Measurements from ENCODE around the gene ANXA6.

The ANXA6 gene

DNA sequence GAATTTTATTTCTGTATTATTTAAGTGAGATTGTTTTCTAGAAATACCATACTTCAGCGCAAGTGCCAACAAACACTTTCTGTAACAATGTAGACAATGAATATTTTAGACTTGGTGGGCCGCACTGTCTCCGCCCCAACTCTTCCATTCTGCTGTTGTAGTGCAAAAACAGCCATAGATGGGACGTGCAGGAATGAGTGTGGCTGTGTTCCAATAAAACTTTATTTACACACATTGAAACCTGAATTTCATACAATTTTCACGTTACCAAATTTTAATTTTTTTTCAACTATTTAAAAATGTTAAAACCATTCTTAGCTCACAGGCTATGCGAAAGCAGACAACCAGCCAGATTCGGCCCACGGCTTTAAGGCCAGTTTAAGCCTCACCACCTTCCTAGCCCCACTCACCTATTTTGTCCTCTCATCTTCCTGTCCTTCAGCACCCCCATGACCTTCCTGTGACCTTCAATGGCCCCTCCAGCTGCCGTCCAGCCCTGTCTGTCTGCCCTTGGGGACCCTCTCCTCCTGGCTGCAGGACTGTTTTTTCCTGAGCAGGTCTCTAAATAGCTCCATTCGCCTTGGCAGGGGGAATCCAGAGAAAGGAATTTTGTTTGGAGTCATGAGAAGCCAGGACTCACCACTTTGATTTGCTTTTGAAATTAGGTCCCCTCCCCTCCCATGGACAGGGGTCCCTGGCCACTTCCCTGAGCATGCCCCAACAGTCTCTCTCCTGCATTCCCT is 11.2 kb upstream of the ANXA6 start:
- peaks cover 7% of the 10 kb centered on the region for H3K36me3 Mint-ChIP-seq
- H3K27ac Mint-ChIP-seq: peak overlapping the region; percentile 83
- no peak overlapping the region for H3K4me3 Mint-ChIP-seq
- peaks cover 29% of the 10 kb centered on the region for H3K4me1 Mint-ChIP-seq
- H3K9me3 Mint-ChIP-seq: no peaks in the 10 kb centered on the region
- no peak for DNase-seq (ENCODE audit: low spot score in 2 of 2)
- ATAC-seq: no peak

DNA sequence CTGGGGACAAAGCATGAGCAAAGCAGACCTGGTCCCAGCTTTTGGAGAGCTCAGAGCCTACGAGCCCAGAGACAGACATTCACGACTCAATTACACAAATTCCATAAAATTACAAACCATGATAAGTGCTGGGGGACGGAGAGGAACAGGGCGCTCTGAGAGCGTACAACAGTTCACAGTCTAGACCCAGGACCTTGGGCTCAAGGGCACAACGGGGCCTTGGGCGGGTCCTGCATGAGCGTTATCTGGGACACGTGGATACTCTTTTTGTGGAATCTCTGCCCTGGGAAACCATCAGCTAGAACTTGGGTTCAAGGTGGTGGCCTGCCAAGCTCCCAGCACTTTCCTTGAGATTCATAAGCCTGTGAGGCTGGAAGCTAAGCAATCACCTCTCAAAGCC is 9.4 kb upstream of the ANXA6 start:
- ATAC-seq (no peak), DNase-seq (ENCODE audit: low spot score in 2 of 2) (no peak)
- Mint-ChIP-seq H3K27ac (no peak overlapping the region), H3K36me3 (peaks cover 7% of the 10 kb centered on the region), H3K4me3 (no peak overlapping the region), H3K4me1 (peaks cover 29% of the 10 kb centered on the region), H3K9me3 (no peaks in the 10 kb centered on the region)

DNA sequence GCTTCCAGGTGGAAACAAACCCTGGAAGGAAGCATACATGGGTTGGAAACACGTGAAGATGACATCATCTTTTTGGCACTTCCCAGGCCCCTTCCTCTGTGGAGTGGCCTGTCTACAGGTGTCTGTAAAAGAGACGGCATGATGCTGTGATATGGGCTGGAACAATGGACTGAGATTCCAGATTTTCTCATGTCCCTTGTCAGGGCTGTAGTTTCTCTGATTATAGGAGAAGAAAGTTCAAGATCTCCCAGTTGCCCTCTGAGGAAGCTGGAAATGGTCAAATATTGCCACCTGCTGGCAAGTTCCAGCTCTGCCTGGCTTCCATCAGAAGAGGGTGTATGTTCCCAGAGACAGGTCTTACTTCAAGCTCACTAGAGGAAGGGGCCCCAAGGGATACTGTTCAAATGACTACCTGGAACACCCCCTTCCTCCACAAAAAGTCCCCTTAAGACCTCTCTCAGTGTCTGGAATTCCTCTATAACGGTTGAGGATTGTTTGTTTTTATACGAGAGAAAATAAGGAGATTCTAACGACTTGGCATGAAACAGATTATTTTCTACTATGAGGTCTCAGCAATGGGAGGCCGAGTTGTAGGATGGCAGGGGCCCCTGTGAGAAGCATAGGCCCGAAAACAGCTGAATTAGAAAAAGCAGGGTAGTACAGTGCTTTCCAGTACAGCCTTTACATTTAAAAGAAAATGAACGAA is 7.3 kb upstream of the ANXA6 start:
- peak; percentile 97 for ATAC-seq
- H3K36me3 Mint-ChIP-seq: peaks cover 7% of the 10 kb centered on the region
- no peak overlapping the region for H3K4me3 Mint-ChIP-seq
- peaks cover 20% of the 10 kb centered on the region for H3K4me1 Mint-ChIP-seq
- H3K9me3 Mint-ChIP-seq: no peaks in the 10 kb centered on the region
- peak overlapping the region; percentile 60 for H3K27ac Mint-ChIP-seq
- peak; percentile 63 to 89 for DNase-seq (ENCODE audit: low spot score in 2 of 2)

DNA sequence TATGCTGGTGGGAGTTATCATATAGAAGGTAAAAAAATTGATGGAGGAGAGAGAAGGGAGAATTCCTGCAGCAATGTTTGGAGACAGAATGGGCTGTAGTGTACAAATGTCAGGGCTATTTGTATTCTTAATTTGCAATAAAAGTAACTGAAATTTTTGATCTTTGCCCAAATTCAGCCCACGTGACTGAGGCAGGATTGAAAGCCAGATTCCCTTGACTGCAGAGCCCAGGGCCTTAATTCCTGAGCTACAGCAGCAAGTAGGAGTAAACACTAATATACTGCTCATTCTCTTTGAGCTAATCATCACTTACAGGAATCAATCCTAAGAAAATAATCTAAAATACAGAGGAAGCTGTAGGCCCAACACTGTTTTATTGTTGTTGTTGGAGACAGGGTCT is 5.2 kb upstream of the ANXA6 start:
- Mint-ChIP-seq H3K4me1 (peaks cover 31% of the 10 kb centered on the region), H3K9me3 (no peaks in the 10 kb centered on the region), H3K27ac (no peak overlapping the region), H3K4me3 (no peak overlapping the region), H3K36me3 (no peaks in the 10 kb centered on the region)
- DNase-seq (ENCODE audit: low spot score in 2 of 2) (no peak), ATAC-seq (no peak)

DNA sequence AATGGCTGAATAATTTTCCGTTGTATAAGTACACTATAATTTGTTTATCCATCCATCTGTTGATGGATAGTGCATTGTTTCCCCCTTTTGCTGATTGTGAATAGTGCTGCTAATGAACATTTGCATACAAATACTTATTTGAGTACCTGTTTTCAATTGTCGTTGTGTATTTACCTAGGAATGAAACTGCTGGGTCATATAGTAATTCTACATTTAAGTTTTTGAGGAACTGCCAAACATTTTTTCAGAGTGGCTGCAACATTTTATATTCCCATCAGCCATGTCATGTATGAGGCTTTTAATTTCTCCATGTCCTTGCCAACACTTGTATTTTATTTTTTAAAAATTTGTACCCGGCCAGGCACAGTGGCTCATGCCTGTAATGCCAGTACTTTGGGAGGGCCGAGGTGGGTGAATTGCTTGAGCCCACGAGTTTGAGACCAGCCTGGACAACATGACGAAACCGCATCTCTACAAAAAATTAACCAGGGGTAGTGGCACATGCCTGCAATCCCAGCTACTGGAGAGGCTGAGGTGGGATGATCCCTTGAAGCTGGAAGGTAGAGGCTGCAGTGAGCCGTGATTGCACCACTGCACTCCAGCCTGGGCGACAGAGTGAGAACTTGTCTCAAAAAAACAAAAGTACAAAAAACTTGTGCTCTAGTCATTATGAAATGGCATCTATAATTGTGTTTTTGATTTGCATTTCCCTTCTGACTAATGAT is 2.2 kb upstream of the ANXA6 start:
- Mint-ChIP-seq H3K36me3 (peaks cover 23% of the 10 kb centered on the region), H3K4me1 (peaks cover 44% of the 10 kb centered on the region), H3K27ac (no peak overlapping the region), H3K9me3 (no peaks in the 10 kb centered on the region), H3K4me3 (peak overlapping the region; percentile 96)
- ATAC-seq (no peak), DNase-seq (ENCODE audit: low spot score in 2 of 2) (no peak)

DNA sequence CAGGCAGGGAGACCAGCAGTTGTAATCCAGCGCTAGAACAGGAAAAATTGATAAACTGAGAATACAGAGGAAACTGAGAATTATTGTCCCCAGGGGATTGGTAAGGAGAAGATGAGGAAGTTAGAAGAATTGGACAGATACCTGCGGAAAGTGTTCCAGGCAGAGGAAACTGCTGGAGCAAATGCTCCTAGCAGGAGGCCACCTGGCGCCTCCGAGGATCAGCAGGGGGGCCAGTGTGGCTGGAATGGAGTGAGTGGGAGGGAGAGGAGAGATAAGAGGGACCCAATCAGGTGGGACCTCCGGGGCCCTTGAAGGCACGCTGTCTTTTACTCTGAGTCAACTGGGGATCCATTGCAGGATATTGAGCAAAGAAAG is 695 bp upstream of the ANXA6 start:
- H3K4me3 Mint-ChIP-seq: peak overlapping the region; percentile 96
- H3K27ac Mint-ChIP-seq: peak overlapping the region; percentile 90
- peaks cover 54% of the 10 kb centered on the region for H3K4me1 Mint-ChIP-seq
- no peaks in the 10 kb centered on the region for H3K9me3 Mint-ChIP-seq
- H3K36me3 Mint-ChIP-seq: peaks cover 37% of the 10 kb centered on the region
- no peak for ATAC-seq
- DNase-seq (ENCODE audit: low spot score in 2 of 2): no peak

DNA sequence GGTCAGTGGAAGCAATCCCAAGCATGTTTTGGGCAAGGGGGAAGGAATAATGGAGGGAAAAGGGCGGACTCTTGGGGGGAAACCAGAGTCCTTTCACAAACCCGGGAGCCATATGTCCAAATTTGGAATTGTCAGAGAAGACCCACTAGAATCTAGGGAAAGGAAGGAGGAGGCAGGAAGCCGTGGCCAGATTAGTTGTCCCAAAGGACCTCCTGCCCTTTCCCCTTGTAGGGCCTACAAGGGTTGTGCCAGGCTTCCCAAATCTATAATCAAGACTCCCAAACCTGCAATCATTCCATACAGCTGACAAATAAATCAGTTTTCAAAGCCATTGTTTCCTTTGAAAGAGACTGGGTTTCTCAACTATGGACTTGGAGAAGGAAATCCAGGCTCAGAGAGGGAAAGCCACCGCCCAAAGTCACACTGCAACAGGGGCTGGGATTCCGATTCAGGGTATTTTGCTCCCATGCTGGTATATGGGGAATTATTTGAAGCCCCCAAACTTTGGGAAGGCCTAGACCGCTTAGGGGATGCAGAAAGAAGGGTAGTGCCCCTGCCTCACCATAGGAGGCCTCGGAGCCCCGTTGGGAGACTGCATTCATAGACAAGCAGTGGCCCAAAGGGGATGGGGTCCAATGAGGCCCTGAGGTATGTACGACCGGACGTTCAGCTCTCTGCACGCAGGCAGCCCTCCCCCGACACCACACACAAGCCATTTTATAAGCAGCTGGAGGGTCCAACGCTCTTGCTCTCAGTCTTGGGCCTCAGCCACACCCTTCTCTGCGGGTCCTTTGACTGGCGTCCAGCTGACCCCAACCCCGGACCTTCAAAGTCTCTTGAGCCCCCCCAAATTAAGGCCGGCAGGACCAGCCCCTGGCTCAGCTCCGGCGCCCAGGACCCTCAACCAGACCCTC is 815 bp downstream of the ANXA6 start:
- DNase-seq (ENCODE audit: low spot score in 2 of 2): peak in 1 of 2 donors; percentile 72
- H3K27ac Mint-ChIP-seq: peak overlapping the region; percentile 90
- ATAC-seq: peak; percentile 33
- H3K36me3 Mint-ChIP-seq: peaks cover 52% of the 10 kb centered on the region
- peak overlapping the region; percentile 96 for H3K4me3 Mint-ChIP-seq
- no peaks in the 10 kb centered on the region for H3K9me3 Mint-ChIP-seq
- H3K4me1 Mint-ChIP-seq: peaks cover 69% of the 10 kb centered on the region

DNA sequence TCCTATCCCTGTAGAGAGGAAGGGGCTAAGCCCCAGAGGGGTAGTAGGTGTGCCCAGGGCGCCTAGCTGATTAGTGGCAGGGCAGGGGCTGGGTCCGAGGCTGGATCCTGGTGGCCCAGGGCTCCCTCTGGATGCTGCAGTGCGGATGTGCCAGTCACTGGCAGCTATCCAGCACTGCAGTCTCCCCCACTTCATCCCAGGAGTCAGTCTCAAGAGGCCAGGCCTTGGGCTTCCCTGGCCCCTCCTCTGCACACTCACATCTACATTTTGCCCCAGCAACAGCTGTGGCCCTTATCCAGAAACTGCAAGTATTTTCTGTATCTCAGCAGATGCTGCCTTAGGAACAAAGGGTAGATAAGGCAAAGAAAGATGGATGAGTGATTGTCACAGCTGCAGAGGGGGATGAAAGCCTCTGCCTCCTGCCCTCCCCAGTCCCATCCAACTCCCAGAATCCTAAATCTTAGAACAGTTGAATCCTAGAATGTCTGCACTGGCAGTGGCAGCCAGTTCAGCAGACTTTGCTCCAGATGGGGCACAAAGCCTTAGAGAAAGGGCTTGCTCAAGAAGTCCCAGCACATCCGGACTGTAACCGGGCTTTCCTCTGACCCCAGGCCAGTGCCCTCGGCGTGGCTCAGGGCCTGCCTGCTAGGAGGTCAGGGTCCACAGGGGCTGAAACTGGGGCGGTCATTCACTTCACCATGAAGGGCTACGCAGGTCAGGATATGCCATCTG is 1.6 kb downstream of the ANXA6 start:
- Mint-ChIP-seq H3K9me3 (no peaks in the 10 kb centered on the region), H3K27ac (peak overlapping the region; percentile 90), H3K36me3 (peaks cover 60% of the 10 kb centered on the region), H3K4me1 (peaks cover 77% of the 10 kb centered on the region), H3K4me3 (peak overlapping the region; percentile 96)
- DNase-seq (ENCODE audit: low spot score in 2 of 2) (peak in 1 of 2 donors; percentile 61), ATAC-seq (no peak)

DNA sequence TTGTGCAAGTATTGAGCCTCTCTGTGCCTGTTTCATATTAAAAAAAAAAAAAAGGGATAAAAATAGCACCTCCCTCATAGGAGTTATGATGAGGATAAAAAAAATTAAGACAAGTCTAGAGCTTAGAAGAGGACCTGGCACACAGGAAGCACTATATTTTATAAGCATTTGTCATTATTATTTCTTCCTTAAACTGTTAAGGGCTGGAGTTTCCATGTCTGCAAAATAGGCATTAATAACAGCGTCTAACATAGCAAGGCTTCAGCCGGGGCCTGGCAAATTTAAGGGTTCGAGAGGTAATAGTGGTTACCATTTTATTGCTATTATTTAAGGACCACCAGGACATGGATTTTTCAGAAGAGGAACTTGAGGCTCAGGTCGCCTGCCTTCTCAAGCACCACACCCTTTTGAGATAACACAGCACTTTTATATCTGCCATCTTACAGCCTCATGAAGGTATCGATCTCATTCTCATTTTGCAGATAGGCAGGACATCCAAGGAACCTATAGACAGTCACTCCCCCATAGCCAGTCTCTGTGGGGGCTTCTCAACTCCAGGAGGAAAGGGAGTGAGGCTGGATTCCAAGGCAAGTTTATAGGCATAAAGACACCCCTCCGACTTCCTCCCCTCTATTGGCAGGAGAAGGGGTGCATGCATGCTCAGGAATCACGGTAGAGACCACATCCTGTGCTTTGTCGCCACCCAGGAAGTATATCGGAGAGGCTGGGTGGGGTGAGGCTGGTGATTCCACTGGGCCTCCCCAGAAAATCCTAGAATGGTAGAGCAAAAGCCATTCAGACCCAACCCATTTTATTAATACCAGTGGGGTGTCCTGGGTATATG is 2.4 kb downstream of the ANXA6 start:
- DNase-seq (ENCODE audit: low spot score in 2 of 2): peak in 1 of 2 donors; percentile 71
- Mint-ChIP-seq H3K9me3 (no peaks in the 10 kb centered on the region), H3K4me1 (peaks cover 84% of the 10 kb centered on the region), H3K36me3 (peaks cover 66% of the 10 kb centered on the region), H3K27ac (peak overlapping the region; percentile 90), H3K4me3 (peak overlapping the region; percentile 96)
- ATAC-seq: peak; percentile 22

DNA sequence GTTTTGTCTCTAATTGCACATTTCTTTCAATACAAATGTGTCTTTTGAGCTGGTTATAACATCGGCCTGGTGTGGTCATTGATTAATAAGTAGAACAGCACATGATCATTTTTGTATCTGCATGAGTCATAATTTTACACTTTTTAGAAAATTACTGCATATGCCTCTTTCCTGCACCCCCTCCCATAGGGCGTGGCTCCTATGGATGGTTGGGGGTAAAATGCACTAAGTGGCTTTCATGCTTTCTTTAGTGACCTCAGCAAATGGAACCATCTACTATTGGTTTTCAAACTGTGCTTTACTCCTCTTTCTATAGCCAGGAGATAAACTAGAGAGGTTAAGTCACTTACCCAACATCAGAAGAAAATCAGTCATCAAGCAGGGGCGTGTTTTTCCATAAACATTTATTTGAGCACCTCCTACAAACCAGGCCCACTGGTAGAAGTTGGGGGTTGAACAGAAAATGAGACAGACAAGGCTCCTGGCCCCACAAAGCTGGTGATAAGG is 3.8 kb downstream of the ANXA6 start:
- peaks cover 84% of the 10 kb centered on the region for H3K4me1 Mint-ChIP-seq
- H3K27ac Mint-ChIP-seq: peak overlapping the region; percentile 90
- H3K9me3 Mint-ChIP-seq: no peaks in the 10 kb centered on the region
- DNase-seq (ENCODE audit: low spot score in 2 of 2) (peak in 1 of 2 donors; percentile 75), ATAC-seq (peak; percentile 48)
- peak overlapping the region; percentile 96 for H3K4me3 Mint-ChIP-seq
- peaks cover 79% of the 10 kb centered on the region for H3K36me3 Mint-ChIP-seq

DNA sequence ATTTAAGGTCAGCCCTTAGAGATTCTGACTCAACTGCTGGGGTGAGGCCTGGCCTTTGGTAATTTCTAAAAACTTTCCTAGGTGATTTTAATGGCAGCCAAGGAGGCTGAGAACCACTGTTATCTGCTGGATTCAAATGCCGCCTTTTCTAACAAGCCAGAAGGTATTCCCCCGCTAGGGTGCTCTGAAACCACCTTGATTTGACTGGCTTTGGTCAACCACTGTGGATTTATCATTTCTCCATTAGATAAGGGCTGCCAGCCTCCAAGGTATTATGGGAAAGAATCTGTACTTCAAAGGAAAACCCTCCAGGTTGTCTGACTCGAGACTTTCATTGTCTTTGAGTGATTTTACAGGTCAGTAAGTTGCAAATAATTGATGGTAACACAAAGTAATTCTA is 4.3 kb downstream of the ANXA6 start:
- peak overlapping the region; percentile 90 for H3K27ac Mint-ChIP-seq

DNA sequence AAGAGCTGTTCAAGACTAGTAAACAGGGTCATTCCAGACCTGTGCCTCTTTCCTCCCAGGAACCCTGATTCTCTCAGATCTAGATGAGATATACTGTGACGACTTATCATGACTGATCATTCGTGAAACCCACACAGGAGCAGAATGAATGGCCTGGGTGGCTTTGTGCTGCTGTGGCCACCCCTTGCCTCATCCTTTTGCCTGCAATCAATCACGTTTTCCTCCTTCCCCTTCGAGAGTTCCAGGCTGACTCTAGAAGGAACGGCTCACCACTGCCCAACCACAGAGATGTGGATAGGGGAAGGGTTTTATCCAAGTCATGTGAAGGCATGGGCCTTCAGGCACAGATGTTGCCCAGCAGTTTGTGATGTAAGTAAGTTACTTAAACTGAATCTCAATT is 5.8 kb downstream of the ANXA6 start:
- ATAC-seq (peak; percentile 84), DNase-seq (ENCODE audit: low spot score in 2 of 2) (peak in 1 of 2 donors; percentile 88)
- Mint-ChIP-seq H3K9me3 (no peaks in the 10 kb centered on the region), H3K4me1 (peaks cover 94% of the 10 kb centered on the region), H3K27ac (peak overlapping the region; percentile 90), H3K4me3 (peak overlapping the region; percentile 96), H3K36me3 (peaks cover 96% of the 10 kb centered on the region)

More for the DNA sequence above, 4.3 kb downstream of the ANXA6 start:
- no peak for DNase-seq (ENCODE audit: low spot score in 2 of 2)
- no peak for ATAC-seq
- Mint-ChIP-seq H3K4me1 (peaks cover 84% of the 10 kb centered on the region), H3K4me3 (peak overlapping the region; percentile 96), H3K9me3 (no peaks in the 10 kb centered on the region), H3K36me3 (peaks cover 84% of the 10 kb centered on the region)

DNA sequence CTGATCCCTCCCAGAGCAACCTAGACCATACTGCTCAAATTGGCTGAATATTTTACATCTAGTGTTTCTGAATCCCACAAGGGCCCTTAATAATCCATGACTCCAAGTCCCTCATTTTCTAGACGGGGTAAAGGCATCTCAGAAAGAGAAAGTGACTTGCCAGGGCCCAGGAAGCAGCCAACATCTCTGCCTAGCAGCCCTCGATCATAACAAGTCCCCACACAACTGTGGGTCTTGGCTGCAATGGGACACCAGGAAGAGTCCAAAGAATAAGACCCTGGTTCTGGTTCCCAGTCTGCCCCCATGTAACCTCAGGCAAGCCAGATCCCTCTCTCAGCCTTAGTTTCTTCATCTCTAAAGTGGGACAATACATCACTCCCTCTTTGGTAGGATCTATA is 6.3 kb downstream of the ANXA6 start:
- no peak for DNase-seq (ENCODE audit: low spot score in 2 of 2)
- Mint-ChIP-seq H3K4me1 (peaks cover 96% of the 10 kb centered on the region), H3K27ac (peak overlapping the region; percentile 90), H3K36me3 (peaks cover 96% of the 10 kb centered on the region), H3K4me3 (peak overlapping the region; percentile 96), H3K9me3 (no peaks in the 10 kb centered on the region)
- no peak for ATAC-seq
